H9 (cell line): ENCODE data around the gene RPRD2. TPM values are rescaled to one million over a fixed set of nuclear protein-coding genes. Genes with fewer than 3 reads are reported as not detected.

Experiments
- DNase-seq: peaks from one replicate; pipeline ENCODE4 v3.0.0-alpha.2; 2017
- H2AFZ ChIP-seq: one replicate; pipeline ENCODE4 v1.6.1; 2013; ENCODE audit warnings: mild to moderate bottlenecking, low read length, control low read depth, moderate library complexity
- H2AK5ac ChIP-seq: 2 replicates; pipeline ENCODE4 v1.6.1; 2013; ENCODE audit warnings: low read length, control low read depth, mixed read lengths; ENCODE audit not compliant: insufficient read length
- H2BK120ac ChIP-seq: one replicate; pipeline ENCODE4 v1.6.1; 2013; ENCODE audit warnings: low read depth, mild to moderate bottlenecking, low read length, control low read depth, inconsistent platforms; ENCODE audit not compliant: poor library complexity, severe bottlenecking
- H2BK12ac ChIP-seq: 2 replicates; pipeline ENCODE4 v1.6.1; 2013; ENCODE audit warnings: low read length, control low read depth, mixed read lengths, low read depth; ENCODE audit not compliant: insufficient read length
- H2BK15ac ChIP-seq: 2 replicates; pipeline ENCODE4 v1.6.1; 2013; ENCODE audit warnings: low read depth, low read length, control low read depth
- H2BK20ac ChIP-seq: one replicate; pipeline ENCODE4 v1.6.1; 2013; ENCODE audit warnings: low read depth, mild to moderate bottlenecking, low read length, control low read depth, inconsistent platforms; ENCODE audit not compliant: poor library complexity, severe bottlenecking
- H2BK5ac ChIP-seq: 2 replicates; pipeline ENCODE4 v1.6.1; 2013; ENCODE audit warnings: low read length, control low read depth, mixed read lengths; ENCODE audit not compliant: insufficient read length
- H3K14ac ChIP-seq: 2 replicates; pipeline ENCODE4 v1.6.1; 2013; ENCODE audit warnings: low read length, control low read depth; ENCODE audit not compliant: insufficient read depth
- H3K18ac ChIP-seq: 2 replicates; pipeline ENCODE4 v1.6.1; 2013; ENCODE audit warnings: low read depth, mild to moderate bottlenecking, mixed read lengths, low read length, control low read depth; ENCODE audit not compliant: insufficient read length
- H3K23ac ChIP-seq: 2 replicates; pipeline ENCODE4 v1.6.1; 2013; ENCODE audit warnings: low read length, control low read depth, mixed read lengths, low read depth; ENCODE audit not compliant: insufficient read length
- H3K23me2 ChIP-seq: 2 replicates; pipeline ENCODE4 v1.6.1; 2013; ENCODE audit warnings: low read depth, mild to moderate bottlenecking, mixed read lengths, low read length, control low read depth; ENCODE audit not compliant: insufficient read length, poor library complexity, severe bottlenecking
- H3K27ac ChIP-seq: 2 replicates; pipeline ENCODE4 v1.5.1; 2013; ENCODE audit warnings: low read length, control low read depth, mixed read lengths, low read depth; ENCODE audit not compliant: insufficient read length
- H3K27me3 ChIP-seq: 2 replicates; pipeline ENCODE4 v1.6.1; 2013; ENCODE audit warnings: low read length, control low read depth, inconsistent platforms; ENCODE audit not compliant: insufficient read depth
- H3K4ac ChIP-seq: 2 replicates; pipeline ENCODE4 v1.6.1; 2013; ENCODE audit warnings: low read depth, mild to moderate bottlenecking, control low read depth, inconsistent platforms, low read length, moderate library complexity
- H3K4me1 ChIP-seq: 2 replicates; pipeline ENCODE4 v1.6.1; 2013; ENCODE audit warnings: low read length, control low read depth, inconsistent platforms; ENCODE audit not compliant: insufficient read depth
- H3K4me2 ChIP-seq: 2 replicates; pipeline ENCODE4 v1.6.1; 2013; ENCODE audit warnings: low read length, control low read depth, mixed read lengths; ENCODE audit not compliant: insufficient read length, insufficient read depth
- H3K56ac ChIP-seq: 2 replicates; pipeline ENCODE4 v1.6.1; 2013; ENCODE audit warnings: low read depth, mild to moderate bottlenecking, mixed read lengths, low read length, control low read depth; ENCODE audit not compliant: insufficient read length
- H3K79me1 ChIP-seq: 2 replicates; pipeline ENCODE4 v1.6.1; 2013; ENCODE audit warnings: low read depth, mild to moderate bottlenecking, moderate library complexity, low read length, control low read depth, inconsistent platforms; ENCODE audit not compliant: insufficient read depth, poor library complexity, severe bottlenecking
- H3K79me2 ChIP-seq: 2 replicates; pipeline ENCODE4 v1.6.1; 2013; ENCODE audit warnings: low read length, control low read depth, inconsistent platforms; ENCODE audit not compliant: insufficient read depth
- H3K9ac ChIP-seq: 2 replicates; pipeline ENCODE4 v1.6.1; 2013; ENCODE audit warnings: low read length, control low read depth, mixed read lengths; ENCODE audit not compliant: insufficient read length; ENCODE audit errors: extremely low read depth
- H3K9me3 ChIP-seq: one replicate; pipeline ENCODE4 v1.6.1; 2013; ENCODE audit warnings: low read depth, low read length, inconsistent platforms; ENCODE audit not compliant: control insufficient read depth
- H3T11ph ChIP-seq: one replicate; pipeline ENCODE4 v1.6.1; 2013; ENCODE audit warnings: mild to moderate bottlenecking, low read length, control low read depth, inconsistent platforms
- H4K20me1 ChIP-seq: one replicate; pipeline ENCODE4 v1.6.1; 2013; ENCODE audit not compliant: control insufficient read depth, insufficient read length, insufficient read depth
- H4K5ac ChIP-seq: 2 replicates; pipeline ENCODE4 v1.6.1; 2013; ENCODE audit warnings: low read depth, mild to moderate bottlenecking, mixed read lengths, low read length, control low read depth; ENCODE audit not compliant: insufficient read length
- H4K8ac ChIP-seq: replicated peaks from 2 replicates; pipeline ENCODE4 v1.6.1; 2013; ENCODE audit warnings: low read length, control low read depth, mixed read lengths, low read depth; ENCODE audit not compliant: insufficient read length
- H4K91ac ChIP-seq: 2 replicates; pipeline ENCODE4 v1.6.1; 2013; ENCODE audit warnings: low read depth, mild to moderate bottlenecking, moderate library complexity, mixed read lengths, low read length, control low read depth; ENCODE audit not compliant: insufficient read length
- H3K27ac Mint-ChIP-seq, 3 experiments: 2 replicates in 2 of 3; 3 replicates in 1 of 3; pipeline ENCODE4 v1.8.0; 2020 to 2021; ENCODE audit warnings: mixed read lengths in 3 of 3, mild to moderate bottlenecking in 1 of 3, moderate library complexity in 1 of 3
- H3K27me3 Mint-ChIP-seq: 2 replicates; pipeline ENCODE4 v1.8.0; 2021; ENCODE audit warnings: low read depth, mild to moderate bottlenecking, moderate library complexity, mixed read lengths
- H3K36me3 Mint-ChIP-seq, 3 experiments: 2 replicates in 2 of 3; 3 replicates in 1 of 3; pipeline ENCODE4 v1.8.0; 2020 to 2021; ENCODE audit warnings: low read depth in 3 of 3, mixed read lengths in 3 of 3; ENCODE audit not compliant: insufficient read depth in 1 of 3
- H3K4me1 Mint-ChIP-seq, 2 experiments: 2 replicates each; pipeline ENCODE4 v1.8.0; 2020; ENCODE audit warnings: mixed read lengths in 2 of 2
- H3K4me3 Mint-ChIP-seq, 2 experiments: 2 replicates in 1 of 2; 3 replicates in 1 of 2; pipeline ENCODE4 v1.8.0; 2020 to 2021; ENCODE audit warnings: mild to moderate bottlenecking in 2 of 2, mixed read lengths in 2 of 2, moderate library complexity in 1 of 2
- H3K9me3 Mint-ChIP-seq, 2 experiments: 2 replicates in 1 of 2; 3 replicates in 1 of 2; pipeline ENCODE4 v1.8.0; 2020; ENCODE audit warnings: mild to moderate bottlenecking in 2 of 2, mixed read lengths in 2 of 2, moderate library complexity in 1 of 2
- CTCF ChIP-seq: fragments of 200-600 bp; sonication (generic); conservative IDR thresholded peaks from 3 replicates; pipeline ENCODE4 v1.8.0; 2021; ENCODE audit warnings: antibody characterized with exemption, mild to moderate bottlenecking
- WGBS: extraction: QIAGEN DNeasy Blood & Tissue Kit; methylation state at CpG from one replicate; pipeline ENCODE4 v1.1.7; 2013; ENCODE audit warnings: missing lambda C conversion rate, low lambda C conversion rate, mixed read lengths; ENCODE audit not compliant: insufficient read length; ENCODE audit errors: extremely low coverage; 5-methylcytosine and 5-hydroxymethylcytosine counted together
- total RNA-seq: library from RNA; stranded (reverse); gene quantifications from 2 replicates; pipeline ENCODE4 v1.2.1, GENCODE V29; 2021

The RPRD2 gene
- total RNA-seq, 1 experiment from 2014 or later: 39.0 TPM

GRCh38 chr1:150479370-150479769 is 115.4 kb downstream of the RPRD2 start:
- no peak overlapping the region for H3K14ac ChIP-seq
- no peaks in the 10 kb centered on the region for H3K9me3 Mint-ChIP-seq
- no peaks in the 10 kb centered on the region for H4K20me1 ChIP-seq
- no peak for TF ChIP-seq CTCF
- H3K27me3 ChIP-seq: no peaks in the 10 kb centered on the region
- H2AK5ac ChIP-seq: no peak overlapping the region
- H3K4ac ChIP-seq: no peak overlapping the region
- H3T11ph ChIP-seq: no peak overlapping the region
- H3K27ac Mint-ChIP-seq: no peak overlapping the region
- H2BK20ac ChIP-seq: no peak overlapping the region
- no peaks in the 10 kb centered on the region for H3K4me1 ChIP-seq
- no peak overlapping the region for H3K23ac ChIP-seq
- no peak overlapping the region for H2BK5ac ChIP-seq
- WGBS: no CpG with 5 or more reads among the region's 4 CpGs
- no peaks in the 10 kb centered on the region for H3K79me1 ChIP-seq
- no peak overlapping the region for H3K18ac ChIP-seq
- H4K8ac ChIP-seq: no peak overlapping the region
- no peak overlapping the region for H4K91ac ChIP-seq
- H3K4me2 ChIP-seq: no peak overlapping the region
- H4K5ac ChIP-seq: no peak overlapping the region
- DNase-seq: no peak
- no peak overlapping the region for H2BK120ac ChIP-seq
- no peak overlapping the region for H2BK12ac ChIP-seq
- H3K9me3 ChIP-seq: no peaks in the 10 kb centered on the region
- no peak overlapping the region for H2AFZ ChIP-seq
- H3K4me1 Mint-ChIP-seq: no peaks in the 10 kb centered on the region
- H2BK15ac ChIP-seq: no peak overlapping the region
- no peaks in the 10 kb centered on the region for H3K79me2 ChIP-seq
- H3K23me2 ChIP-seq: no peaks in the 10 kb centered on the region
- H3K27ac ChIP-seq: no peak overlapping the region
- no peak overlapping the region for H3K9ac ChIP-seq
- no peaks in the 10 kb centered on the region for H3K36me3 Mint-ChIP-seq
- no peak overlapping the region for H3K4me3 Mint-ChIP-seq
- H3K56ac ChIP-seq: no peak overlapping the region
- peaks cover 6% of the 10 kb centered on the region for H3K27me3 Mint-ChIP-seq
